HG03135 (cell line): ENCODE data around the gene C2orf81.

Source experiments
- ATAC-seq: cut with Tn5 transposase; IDR thresholded peaks from one replicate; pipeline ENCODE4 v1.9.1; 2021; ENCODE audit warnings: mild to moderate bottlenecking, moderate library complexity; ENCODE audit not compliant: unreplicated experiment

The C2orf81 gene

GRCh38 chr2:74391209-74391579 lies 30.2 kb downstream of the C2orf81 start:
- ATAC-seq = no peak

GRCh38 chr2:74390606-74391005 lies 30.8 kb downstream of the C2orf81 start:
- ATAC-seq = no peak

GRCh38 chr2:74387346-74387745 lies 34.1 kb downstream of the C2orf81 start:
- ATAC-seq = no peak

DNA sequence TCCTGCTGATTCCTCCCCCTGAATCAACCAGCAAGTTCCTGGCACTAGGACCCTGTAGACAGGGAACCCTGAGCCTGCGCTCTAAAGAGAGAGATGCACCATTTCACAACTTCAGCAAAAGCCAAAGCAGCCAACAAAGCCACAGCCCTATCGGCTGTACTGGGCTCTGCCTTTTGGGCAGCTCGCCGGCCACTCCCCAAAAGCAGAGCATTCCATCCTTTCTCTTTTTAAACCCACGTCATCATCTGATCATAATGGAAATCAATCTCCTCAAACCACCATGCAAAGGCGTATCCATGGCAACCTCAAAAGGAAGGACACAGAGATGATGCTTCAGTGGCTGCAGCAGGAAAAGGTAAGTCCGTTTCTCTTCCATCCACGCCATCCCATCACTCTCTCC lies 36.0 kb downstream of the C2orf81 start:
- no peak for ATAC-seq

GRCh38 chr2:74384051-74384450 lies 37.4 kb downstream of the C2orf81 start:
- ATAC-seq = no peak

DNA sequence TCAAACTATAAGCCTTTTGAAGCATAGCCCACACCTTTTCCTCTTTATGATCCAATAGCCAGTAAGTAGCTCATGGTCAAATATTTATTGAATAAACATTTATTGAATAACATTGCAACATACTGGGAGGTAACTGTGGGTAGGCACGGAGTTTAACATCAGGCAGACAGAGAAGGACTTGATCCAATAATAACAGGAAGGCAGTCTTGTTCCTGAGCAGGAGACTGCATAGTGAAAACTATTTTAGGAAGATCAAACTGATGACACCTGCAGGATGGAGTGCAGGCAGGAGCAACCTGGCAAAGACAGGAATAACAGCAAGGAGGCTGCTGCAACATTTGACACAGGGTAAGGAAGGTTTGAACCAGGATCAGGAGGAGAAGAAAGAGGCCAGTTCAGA lies 38.2 kb downstream of the C2orf81 start:
- no peak for ATAC-seq

- ATAC-seq = no peak
Measured at GRCh38 chr2:74381751-74382150, 39.7 kb downstream of the C2orf81 start.

DNA sequence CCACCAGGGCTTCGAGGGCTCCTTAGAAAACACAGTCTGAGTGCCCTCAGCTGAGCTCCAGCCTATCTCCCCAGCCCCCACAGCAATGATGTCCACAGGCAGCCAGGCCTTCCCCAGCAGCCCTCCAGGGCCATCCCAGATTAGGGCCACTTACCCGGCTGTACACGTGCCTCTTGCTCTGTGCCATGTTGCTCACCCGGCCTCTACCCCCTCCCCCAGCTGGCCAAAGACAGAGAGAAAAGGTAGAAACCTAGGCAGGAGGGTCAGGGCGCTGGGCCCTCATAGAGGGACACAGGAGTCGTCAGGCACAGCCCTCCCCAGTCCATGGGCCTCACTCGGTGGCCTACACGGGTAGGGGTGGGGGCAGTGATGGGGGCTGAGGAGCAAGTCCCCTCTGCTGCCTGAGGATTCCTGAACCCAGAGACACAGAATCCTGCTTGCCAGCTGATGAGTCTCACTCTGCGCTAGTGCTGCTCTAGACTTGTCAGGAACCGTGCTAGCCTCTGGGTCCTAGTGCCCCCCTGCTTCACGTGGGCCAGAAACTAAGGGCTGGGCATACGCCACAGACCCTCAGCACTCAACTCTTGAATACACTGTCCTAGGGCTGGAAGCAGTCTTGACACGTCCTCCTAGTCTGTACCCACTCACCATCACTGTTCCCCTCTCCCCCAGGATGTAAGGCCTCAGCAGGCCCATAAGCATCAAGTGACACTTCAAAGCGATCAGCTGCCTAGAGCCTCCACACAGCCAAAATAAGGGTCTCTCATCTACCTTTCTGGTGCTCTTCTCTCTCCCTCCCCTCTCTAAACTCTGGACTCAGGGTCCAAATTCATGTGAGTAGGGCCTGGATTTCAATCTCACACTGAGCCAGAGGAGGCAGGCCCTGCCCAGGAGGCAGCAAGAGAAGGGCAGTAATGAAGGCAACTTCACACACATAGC lies 41.3 kb downstream of the C2orf81 start, which contains the start of gene DCTN1:
Gene DCTN1 (minus strand): TSS at position 461 of the 939 bp plus-strand sequence. CDS start 274 bp downstream, at position 187.
- no peak for ATAC-seq

GRCh38 chr2:74378007-74378406 lies 43.4 kb downstream of the C2orf81 start:
- no peak for ATAC-seq

DNA sequence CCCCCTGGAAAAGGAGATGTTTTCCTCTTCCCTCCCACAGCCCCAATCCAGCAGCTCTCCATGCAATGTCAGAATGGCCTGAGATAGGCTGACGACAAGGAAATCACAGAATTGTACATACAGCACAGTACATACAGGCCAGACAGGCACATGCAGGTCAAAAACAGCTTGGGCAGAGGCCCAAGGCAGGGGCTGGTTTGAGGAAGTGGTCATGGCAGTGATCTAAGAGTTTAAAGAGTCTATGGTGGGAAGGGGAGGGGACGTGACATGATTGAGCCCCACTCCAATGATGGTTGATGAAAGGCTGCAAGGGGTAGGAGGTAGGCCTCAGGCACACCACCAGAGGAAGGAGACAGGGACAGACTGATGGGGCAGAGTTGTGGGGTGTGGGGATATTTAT lies 45.6 kb downstream of the C2orf81 start:
- no peak for ATAC-seq

- ATAC-seq = no peak
Measured at GRCh38 chr2:74374509-74375205, 46.8 kb downstream of the C2orf81 start.

GRCh38 chr2:74373985-74374384 lies 47.4 kb downstream of the C2orf81 start:
- no peak for ATAC-seq

GRCh38 chr2:74373221-74373676 lies 48.2 kb downstream of the C2orf81 start:
- ATAC-seq = no peak

- ATAC-seq = no peak
Measured at GRCh38 chr2:74372674-74373073, 48.7 kb downstream of the C2orf81 start.

DNA sequence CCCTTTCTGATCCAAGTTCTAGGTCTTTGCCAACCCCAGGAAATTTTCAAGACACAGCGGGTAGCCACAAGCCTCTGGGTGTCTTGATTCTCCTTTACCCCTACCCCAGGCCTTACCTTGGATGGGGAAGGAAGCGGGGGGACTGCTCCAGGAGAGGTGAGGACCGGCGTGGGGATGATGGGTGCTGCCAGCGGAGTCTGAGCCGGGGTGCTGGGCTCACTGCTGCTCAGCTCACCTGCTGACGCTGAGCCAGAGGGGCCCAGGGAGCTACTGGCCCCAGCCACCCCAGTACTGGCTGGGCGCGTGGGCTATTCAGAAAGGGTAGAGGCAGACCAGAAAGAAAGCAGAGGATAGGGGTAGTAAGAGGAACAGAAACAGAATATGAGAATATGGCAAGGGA lies 50.0 kb downstream of the C2orf81 start:
- no peak for ATAC-seq

DNA sequence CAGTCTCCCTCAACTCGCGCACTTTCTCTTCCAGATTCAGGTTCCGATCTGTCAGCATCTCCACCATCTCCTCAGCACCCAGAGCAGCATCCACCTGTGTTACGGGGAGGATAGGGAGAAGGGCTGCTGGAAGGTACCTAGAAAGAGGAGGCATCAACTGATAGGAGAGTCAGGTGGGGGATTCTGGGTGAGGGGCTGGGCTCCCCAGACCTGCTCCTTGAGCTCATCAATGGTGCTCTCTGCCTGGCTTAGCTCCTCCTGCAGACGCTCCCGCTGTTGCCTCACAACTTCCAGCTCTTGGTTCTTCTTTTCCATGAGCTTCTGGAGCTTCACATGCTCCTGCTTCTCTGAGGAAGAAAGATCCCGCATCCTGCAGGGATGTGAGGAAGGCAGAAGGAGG lies 51.4 kb downstream of the C2orf81 start:
- ATAC-seq = no peak

DNA sequence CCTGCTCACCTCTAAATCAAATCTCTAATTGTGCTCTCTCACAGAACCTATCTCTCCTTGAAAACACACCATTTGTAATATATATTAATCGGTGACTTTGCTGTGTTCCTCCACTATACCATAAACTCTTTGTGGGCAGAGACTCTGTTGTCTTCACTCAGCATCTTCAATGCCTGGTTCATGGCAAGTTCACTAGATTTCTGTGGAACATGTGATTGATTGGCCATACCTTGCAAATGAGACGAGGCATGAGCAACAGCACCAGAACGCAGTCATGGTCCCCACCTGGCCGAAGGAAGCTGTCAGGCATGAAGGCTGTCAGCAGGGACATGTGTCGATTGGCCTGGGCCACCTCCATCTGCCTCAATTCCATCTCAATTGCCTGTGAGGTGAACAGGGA lies 52.9 kb downstream of the C2orf81 start:
- ATAC-seq = no peak

DNA sequence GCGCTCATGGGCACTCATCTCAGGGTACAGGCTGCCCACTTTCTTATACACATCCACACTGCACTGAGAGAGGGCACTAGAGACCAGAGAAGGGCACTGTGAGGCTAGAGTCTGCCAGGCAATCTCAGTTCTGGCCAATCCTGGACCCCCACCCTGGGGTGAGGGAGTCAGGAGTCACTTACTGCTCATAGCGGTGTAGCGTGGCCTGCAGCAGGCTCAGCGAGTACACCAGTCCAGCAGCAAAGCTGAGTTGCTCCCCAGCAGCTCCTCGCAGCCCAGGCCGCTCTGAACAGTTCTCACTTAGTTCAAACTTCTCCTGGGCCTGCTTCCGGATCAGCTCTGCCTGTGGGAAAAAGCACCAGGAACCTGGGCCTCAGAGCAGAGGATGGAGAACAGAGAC lies 53.6 kb downstream of the C2orf81 start:
- ATAC-seq = no peak

- no peak for ATAC-seq
Measured at GRCh38 chr2:74366036-74366435, 55.4 kb downstream of the C2orf81 start.

DNA sequence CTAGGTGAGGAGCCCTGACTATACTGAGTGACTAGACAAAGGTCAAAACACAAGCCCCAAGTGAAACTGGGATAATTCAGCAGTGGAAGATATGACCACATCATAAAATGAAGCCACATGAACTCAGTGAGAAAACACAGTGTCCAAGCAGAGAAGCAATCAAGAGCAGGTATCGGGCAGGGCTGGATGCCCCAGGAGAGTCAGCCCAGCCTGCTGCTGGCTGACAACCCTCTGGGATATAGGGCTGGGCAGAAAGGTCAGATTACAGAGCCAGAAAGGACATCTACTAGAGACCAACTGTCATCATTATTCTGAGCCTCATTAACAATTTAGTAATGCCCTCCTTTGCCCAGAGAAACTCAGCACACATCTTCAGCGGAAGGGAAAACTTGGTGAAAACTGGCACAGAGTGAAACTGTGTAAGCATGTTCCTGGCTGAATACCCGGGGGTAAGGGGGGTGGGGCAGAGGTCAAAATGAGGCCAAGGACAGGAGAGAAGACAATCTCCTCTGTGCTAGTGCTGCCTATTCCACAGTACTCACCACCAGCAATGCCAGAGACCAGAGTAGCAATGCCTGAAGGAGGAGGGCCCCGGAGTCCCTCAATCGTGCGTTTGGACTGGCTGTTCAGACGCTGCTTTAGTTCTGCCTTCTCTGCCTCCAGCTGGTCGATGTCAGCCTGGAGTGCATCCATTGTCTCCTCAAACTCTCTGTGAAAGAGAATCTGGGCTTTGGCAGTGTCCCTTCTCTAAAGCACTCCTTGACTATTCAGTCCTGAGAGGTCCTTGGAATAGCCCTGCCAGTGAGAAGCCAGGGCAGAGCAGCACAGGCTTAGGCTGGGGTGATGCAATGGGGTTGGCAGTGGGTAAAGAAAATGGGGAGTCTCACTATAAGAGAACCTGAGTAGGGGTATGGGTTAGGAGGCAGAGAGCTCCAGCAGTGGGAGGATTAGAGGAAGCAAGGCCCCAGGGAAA lies 56.6 kb downstream of the C2orf81 start:
- ATAC-seq = no peak
